AG09309 (cell line): ENCODE data around the gene TOPAZ1.

Experiments used
- DNase-seq: peaks from one replicate; pipeline ENCODE4 v3.0.0-alpha.2; 2010; ENCODE audit warnings: low read depth
- H3K4me3 ChIP-seq: 2 replicates; pipeline ENCODE4 v1.5.1; 2011; ENCODE audit warnings: mild to moderate bottlenecking, low read depth, low read length, moderate library complexity; ENCODE audit not compliant: control insufficient read depth
- TF ChIP-seq, protein P1 (sequence below): IDR thresholded peaks from 2 replicates; pipeline ENCODE4 v1.5.1; 2011; ENCODE audit warnings: mild to moderate bottlenecking, low read depth, low read length, inconsistent platforms; ENCODE audit not compliant: insufficient read depth, control insufficient read depth; ENCODE audit errors: missing control alignments

Gene TOPAZ1

DNA sequence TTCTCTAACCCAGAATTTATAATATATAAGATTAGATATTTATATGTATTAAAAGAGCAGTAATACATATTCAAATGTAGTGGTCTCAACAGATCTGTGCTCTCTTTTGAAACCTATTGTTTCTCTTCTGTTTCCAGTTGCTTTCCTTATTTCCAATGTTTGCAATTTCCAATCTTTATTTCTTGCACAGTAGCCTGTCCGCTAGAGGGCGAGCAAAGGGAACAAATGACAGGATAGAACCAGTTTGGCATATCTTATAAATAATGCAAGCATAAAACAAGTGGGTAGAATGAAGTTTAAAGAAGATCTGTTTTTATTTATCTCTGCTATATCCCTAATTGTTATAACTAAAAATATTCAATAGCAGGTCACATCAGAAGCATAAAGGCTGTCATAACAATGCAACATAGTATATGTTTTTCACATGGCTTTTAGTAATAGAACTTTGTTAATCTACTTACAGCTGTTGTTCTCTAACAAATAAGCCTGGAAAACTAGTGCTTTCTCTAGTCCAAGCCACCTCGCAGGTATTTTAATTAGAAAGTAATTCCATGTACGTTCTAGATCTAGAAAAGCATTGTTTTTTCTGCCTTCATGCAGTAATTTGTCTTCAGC lies 81.8 kb downstream of the TOPAZ1 start:
- peak; percentile 32 for DNase-seq
- TF ChIP-seq, protein P1, sequence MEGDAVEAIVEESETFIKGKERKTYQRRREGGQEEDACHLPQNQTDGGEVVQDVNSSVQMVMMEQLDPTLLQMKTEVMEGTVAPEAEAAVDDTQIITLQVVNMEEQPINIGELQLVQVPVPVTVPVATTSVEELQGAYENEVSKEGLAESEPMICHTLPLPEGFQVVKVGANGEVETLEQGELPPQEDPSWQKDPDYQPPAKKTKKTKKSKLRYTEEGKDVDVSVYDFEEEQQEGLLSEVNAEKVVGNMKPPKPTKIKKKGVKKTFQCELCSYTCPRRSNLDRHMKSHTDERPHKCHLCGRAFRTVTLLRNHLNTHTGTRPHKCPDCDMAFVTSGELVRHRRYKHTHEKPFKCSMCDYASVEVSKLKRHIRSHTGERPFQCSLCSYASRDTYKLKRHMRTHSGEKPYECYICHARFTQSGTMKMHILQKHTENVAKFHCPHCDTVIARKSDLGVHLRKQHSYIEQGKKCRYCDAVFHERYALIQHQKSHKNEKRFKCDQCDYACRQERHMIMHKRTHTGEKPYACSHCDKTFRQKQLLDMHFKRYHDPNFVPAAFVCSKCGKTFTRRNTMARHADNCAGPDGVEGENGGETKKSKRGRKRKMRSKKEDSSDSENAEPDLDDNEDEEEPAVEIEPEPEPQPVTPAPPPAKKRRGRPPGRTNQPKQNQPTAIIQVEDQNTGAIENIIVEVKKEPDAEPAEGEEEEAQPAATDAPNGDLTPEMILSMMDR = peak; percentile 81
- no peak overlapping the region for H3K4me3 ChIP-seq

DNA sequence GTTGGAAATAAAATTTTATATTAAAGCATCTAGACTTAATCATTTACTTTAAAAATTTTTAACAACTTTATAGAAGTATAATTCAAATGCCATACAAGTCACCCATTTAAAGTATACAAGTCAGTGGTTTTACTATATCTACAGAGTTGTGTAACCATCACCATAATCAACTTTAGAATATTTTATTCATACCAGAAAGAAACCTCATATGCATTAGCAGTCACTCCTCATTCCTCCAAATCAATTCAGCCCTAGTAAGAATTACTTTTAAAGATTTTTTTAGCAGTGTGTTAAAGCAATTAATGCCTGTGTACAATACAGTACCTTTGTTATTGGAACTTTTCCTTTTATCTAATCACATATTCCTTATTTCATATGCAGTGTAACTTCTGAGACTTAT lies 82.9 kb downstream of the TOPAZ1 start:
- TF ChIP-seq, protein P1 = no peak
- no peak for DNase-seq
- H3K4me3 ChIP-seq = no peak overlapping the region

DNA sequence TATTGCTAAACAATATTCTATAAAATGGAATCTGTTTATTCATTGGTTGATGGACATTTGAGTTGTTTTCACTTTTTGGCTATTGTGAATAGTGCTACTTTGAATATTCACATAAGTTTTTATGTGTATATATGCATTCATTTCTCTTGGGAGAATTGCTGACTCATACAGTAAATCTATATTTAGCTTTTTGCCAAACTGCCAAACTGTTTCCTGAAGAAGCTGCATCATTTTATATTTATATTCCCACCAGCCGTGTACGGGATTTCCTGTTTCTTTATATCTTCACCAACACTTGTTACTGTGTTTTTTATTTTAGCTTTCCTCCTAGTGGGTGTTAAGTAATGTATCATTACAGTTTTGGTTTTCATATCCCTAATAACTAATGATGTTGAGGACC lies 84.3 kb downstream of the TOPAZ1 start:
- TF ChIP-seq, protein P1 = no peak
- no peak overlapping the region for H3K4me3 ChIP-seq
- no peak for DNase-seq

DNA sequence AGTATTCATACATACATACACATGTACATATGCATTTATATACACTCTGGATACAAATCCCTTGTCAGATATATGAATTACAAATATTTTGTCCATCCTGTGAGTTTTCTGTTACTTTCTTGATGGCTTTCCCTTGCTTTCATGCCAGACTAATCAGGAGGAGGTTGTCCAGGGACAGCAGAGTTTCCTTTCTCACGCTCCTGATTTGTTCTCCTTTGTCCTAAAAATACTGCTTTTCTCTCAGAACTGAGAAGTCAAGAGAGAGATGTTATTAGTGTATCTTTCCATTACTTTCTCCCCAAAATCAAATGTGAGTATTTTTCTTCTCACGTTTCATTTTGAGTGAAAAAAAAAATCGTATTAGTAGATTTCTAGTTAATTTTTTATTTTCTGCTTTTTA lies 84.8 kb downstream of the TOPAZ1 start:
- no peak for DNase-seq
- TF ChIP-seq, protein P1 = no peak

DNA sequence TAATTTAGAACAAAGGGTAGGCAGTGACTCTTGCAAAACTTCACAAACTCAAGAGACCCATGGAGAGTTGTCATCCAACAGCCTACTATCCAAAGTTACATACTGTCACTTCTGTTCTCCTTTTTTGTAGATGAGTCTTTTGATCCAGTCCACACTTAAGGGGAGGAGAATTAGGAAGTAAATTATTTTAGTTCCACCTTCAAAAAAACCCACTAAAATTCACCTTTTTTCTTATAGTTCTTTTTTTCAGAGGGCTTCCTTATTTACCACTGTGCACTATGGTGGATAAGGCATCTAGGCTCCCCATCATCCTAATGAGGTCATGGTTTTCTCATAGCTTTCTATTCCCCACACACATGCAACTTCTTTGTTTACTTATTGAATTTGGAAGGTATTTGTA lies 88.3 kb downstream of the TOPAZ1 start:
- TF ChIP-seq, protein P1 = no peak
- no peak overlapping the region for H3K4me3 ChIP-seq
- no peak for DNase-seq

More for the DNA sequence above, 84.8 kb downstream of the TOPAZ1 start:
- no peak overlapping the region for H3K4me3 ChIP-seq

DNA sequence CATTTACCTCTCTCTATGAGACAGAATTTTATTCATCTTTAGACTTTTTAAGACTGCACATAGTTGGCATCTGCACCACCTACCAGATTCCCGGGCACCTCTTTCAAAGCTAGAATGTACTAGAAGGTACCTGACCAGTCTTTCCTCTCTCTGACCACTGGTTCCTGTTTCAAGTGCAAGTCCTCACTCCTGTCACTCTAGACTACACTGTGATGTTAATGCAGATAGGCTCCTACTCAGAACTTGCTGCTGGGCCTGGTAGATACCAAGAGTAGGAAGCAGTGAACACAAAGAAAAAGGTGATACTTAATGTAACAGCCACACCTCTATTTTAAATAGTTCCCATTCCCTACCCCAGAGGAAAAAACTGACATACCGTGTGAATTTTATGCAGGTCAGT lies 88.8 kb downstream of the TOPAZ1 start:
- DNase-seq = no peak
- TF ChIP-seq, protein P1 = no peak
- H3K4me3 ChIP-seq = no peak overlapping the region
